Osteoblast (primary cell): Measurements from ENCODE around the gene SUPT6H. TPM values are rescaled to one million over a fixed set of nuclear protein-coding genes. Genes with fewer than 3 reads are reported as not detected.
A peak's percentile ranks its signal among the peaks of the same experiment; 100 is the strongest.

Experiments used
- DNase-seq: peaks from one replicate; pipeline ENCODE4 v3.0.0; 2011; ENCODE audit warnings: low spot score, mixed read lengths; ENCODE audit not compliant: insufficient read length; ENCODE audit errors: missing footprints
- H2AFZ ChIP-seq: 2 replicates; pipeline ENCODE4 v1.6.0; 2011; ENCODE audit warnings: mild to moderate bottlenecking, low read length
- H3K27ac ChIP-seq: 2 replicates; pipeline ENCODE4 v1.5.1; 2011; ENCODE audit warnings: mild to moderate bottlenecking, low read depth, low read length, moderate library complexity
- H3K27me3 ChIP-seq: 2 replicates; pipeline ENCODE4 v1.6.0; 2012; ENCODE audit warnings: mild to moderate bottlenecking, control low read depth, inconsistent platforms, low read length, moderate library complexity; ENCODE audit not compliant: insufficient read depth
- H3K36me3 ChIP-seq: 2 replicates; pipeline ENCODE4 v1.5.1; 2011; ENCODE audit warnings: mild to moderate bottlenecking, low read length, control low read depth, moderate library complexity; ENCODE audit not compliant: insufficient read depth
- H3K4me1 ChIP-seq: 2 replicates; pipeline ENCODE4 v1.5.1; 2011; ENCODE audit warnings: mild to moderate bottlenecking, low read length, control low read depth, moderate library complexity; ENCODE audit not compliant: insufficient read depth
- H3K4me2 ChIP-seq: 2 replicates; pipeline ENCODE4 v1.6.0; 2011; ENCODE audit warnings: mild to moderate bottlenecking, low read length; ENCODE audit not compliant: insufficient read depth
- H3K4me3 ChIP-seq: fragments of 200-600 bp; sonication (generic); 3 replicates; pipeline ENCODE4 v1.5.1; 2012; ENCODE audit warnings: mild to moderate bottlenecking, low read length, inconsistent platforms; ENCODE audit not compliant: insufficient read depth
- H3K79me2 ChIP-seq: 2 replicates; pipeline ENCODE4 v1.6.0; 2012; ENCODE audit warnings: mild to moderate bottlenecking, low read length, control low read depth, inconsistent platforms; ENCODE audit not compliant: insufficient read depth
- H3K9me3 ChIP-seq: 2 replicates; pipeline ENCODE4 v1.5.1; 2011; ENCODE audit warnings: low read depth, low read length, control low read depth
- H4K20me1 ChIP-seq: 2 replicates; pipeline ENCODE4 v1.6.0; 2012; ENCODE audit warnings: mild to moderate bottlenecking, low read length, control low read depth; ENCODE audit not compliant: insufficient read depth
- total RNA-seq: library from RNA; depleted of rRNA; stranded (reverse); fragments of >200 nt; gene quantifications from 2 replicates; pipeline ENCODE4 v1.2.3, GENCODE V29; 2012
- TF ChIP-seq, protein P1 (sequence below): IDR thresholded peaks from 2 replicates; pipeline ENCODE4 v1.5.1; 2011; ENCODE audit warnings: mild to moderate bottlenecking, low read depth, low read length, moderate library complexity; ENCODE audit errors: extremely low read depth

Gene SUPT6H
- total RNA-seq, 1 donor = 47.4 TPM

DNA sequence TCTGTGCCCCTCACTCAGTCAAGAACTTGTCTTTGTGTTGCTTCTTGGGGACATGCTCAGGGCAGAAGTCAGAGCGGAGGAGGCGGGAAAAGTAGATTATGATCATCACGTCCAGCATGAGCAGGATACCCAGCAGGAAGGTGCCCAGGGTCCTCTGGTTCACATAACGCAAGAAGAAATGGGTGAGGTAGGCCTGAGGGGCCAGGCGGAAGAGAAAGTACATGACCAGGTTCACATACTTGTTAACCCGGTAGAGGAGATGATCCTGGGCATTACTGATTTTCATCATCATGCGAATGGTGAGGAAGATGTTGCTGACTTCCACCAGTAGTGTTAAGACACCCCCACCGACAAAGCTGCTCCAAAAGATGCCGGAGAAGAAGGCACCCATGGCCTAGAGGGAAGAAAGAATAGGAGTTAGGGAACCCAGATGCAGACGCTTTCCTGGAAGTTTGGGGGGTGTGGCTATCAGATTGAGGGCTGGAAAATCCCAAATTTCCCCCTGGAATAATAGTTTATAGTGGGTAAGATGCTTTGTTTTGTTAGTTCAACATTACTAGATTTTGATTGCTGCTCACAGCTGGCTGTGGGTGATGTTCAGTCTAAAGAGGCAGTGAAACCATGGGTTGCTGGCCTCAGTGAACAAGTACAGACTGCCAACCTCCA is 62.6 kb downstream of the SUPT6H start:
- TF ChIP-seq, protein P1, sequence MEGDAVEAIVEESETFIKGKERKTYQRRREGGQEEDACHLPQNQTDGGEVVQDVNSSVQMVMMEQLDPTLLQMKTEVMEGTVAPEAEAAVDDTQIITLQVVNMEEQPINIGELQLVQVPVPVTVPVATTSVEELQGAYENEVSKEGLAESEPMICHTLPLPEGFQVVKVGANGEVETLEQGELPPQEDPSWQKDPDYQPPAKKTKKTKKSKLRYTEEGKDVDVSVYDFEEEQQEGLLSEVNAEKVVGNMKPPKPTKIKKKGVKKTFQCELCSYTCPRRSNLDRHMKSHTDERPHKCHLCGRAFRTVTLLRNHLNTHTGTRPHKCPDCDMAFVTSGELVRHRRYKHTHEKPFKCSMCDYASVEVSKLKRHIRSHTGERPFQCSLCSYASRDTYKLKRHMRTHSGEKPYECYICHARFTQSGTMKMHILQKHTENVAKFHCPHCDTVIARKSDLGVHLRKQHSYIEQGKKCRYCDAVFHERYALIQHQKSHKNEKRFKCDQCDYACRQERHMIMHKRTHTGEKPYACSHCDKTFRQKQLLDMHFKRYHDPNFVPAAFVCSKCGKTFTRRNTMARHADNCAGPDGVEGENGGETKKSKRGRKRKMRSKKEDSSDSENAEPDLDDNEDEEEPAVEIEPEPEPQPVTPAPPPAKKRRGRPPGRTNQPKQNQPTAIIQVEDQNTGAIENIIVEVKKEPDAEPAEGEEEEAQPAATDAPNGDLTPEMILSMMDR = no peak
- no peak overlapping the region for H2AFZ ChIP-seq
- peaks cover 40% of the 10 kb centered on the region for H4K20me1 ChIP-seq
- peak overlapping the region; percentile 60 for H3K4me2 ChIP-seq
- peaks cover 35% of the 10 kb centered on the region for H3K79me2 ChIP-seq
- H3K27ac ChIP-seq = peak overlapping the region; percentile 14
- H3K27me3 ChIP-seq = no peaks in the 10 kb centered on the region
- H3K9me3 ChIP-seq = no peaks in the 10 kb centered on the region
- peak; percentile 18 for DNase-seq
- peaks cover 44% of the 10 kb centered on the region for H3K4me1 ChIP-seq
- H3K4me3 ChIP-seq = peak overlapping the region; percentile 78
- H3K36me3 ChIP-seq = peaks cover 44% of the 10 kb centered on the region

DNA sequence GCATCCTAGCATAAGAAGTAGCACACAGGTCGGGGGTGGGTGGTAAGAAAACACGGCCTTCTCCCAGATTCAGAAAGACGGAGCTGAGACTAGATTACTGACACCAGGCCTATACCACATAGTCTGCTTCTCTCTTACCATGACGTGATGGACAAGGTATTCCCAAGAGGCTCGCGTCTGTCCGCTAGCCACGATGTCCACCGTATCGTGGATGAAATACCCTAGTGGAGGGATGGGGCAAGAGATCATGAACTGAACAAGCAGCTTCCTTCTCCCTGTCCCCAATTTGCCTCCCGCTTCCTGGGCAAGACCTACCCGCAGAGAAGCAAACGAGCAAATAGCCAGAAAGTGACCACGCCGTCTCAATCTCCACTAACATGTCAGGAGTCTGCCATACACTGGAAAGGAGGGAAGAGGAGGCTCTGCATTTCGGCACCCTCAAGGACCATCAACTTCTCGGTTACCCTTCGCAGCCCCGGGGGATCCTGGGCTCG is 63.2 kb downstream of the SUPT6H start:
- H2AFZ ChIP-seq = no peak overlapping the region
- H3K4me2 ChIP-seq = peak overlapping the region; percentile 60
- TF ChIP-seq, protein P1 = peak; percentile 21
- peaks cover 31% of the 10 kb centered on the region for H3K79me2 ChIP-seq
- H3K4me3 ChIP-seq = peak overlapping the region; percentile 78
- peaks cover 44% of the 10 kb centered on the region for H3K36me3 ChIP-seq
- peaks cover 44% of the 10 kb centered on the region for H3K4me1 ChIP-seq
- DNase-seq = peak; percentile 92
- H4K20me1 ChIP-seq = peaks cover 39% of the 10 kb centered on the region
- no peaks in the 10 kb centered on the region for H3K27me3 ChIP-seq
- peak overlapping the region; percentile 14 for H3K27ac ChIP-seq
- no peaks in the 10 kb centered on the region for H3K9me3 ChIP-seq

DNA sequence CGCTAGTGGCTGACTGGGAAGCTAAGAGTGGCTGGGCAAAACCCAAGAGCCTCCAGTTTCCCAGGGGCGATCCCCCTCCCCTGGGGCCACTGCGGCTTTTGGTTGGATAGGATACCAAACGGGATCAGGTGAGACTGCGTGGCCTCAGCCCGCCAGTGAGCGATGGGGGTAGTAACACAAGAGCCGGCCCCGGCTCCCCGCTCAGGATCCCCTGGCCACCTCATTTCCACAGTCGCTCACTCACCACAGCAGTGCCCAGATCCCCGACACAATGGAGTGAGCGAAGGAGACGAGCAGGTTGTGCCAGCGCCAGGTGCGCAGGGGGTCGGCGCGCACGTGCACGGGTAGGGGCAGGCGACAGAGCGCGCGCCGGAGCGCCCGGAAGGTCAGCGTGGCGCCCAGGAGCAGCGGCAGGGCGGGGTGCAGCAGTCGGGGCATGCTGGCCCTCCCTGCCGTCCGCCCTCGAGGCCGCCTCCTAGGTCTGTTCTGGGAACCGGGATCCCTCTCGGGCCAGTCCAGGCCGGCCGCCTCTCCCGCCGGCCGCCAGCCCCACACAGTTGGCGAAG is 63.7 kb downstream of the SUPT6H start:
- H3K9me3 ChIP-seq = no peaks in the 10 kb centered on the region
- H3K27ac ChIP-seq = peak overlapping the region; percentile 14
- H2AFZ ChIP-seq = no peak overlapping the region
- peak overlapping the region; percentile 60 for H3K4me2 ChIP-seq
- peaks cover 43% of the 10 kb centered on the region for H3K4me1 ChIP-seq
- no peaks in the 10 kb centered on the region for H3K27me3 ChIP-seq
- peaks cover 25% of the 10 kb centered on the region for H3K79me2 ChIP-seq
- peak overlapping the region; percentile 78 for H3K4me3 ChIP-seq
- H3K36me3 ChIP-seq = peaks cover 43% of the 10 kb centered on the region
- DNase-seq = peak; percentile 97
- H4K20me1 ChIP-seq = peaks cover 35% of the 10 kb centered on the region
- TF ChIP-seq, protein P1 = no peak

GRCh38 chr17:28726226-28726626 is 64.2 kb downstream of the SUPT6H start, which contains the start of gene TLCD1:
Gene TLCD1, minus strand, starts transcription at chr17:28726233. Its CDS starts 136 bp downstream, at chr17:28726097.
- Histone ChIP-seq H3K4me3 (peak within 1 kb of the TSS; percentile 79), H3K9me3 (no peaks in the 10 kb centered on the region), H2AFZ (peak within 1 kb of the TSS; percentile 89), H3K79me2 (peaks cover 21% of the 10 kb centered on the region), H3K27ac (peak within 1 kb of the TSS; percentile 51), H4K20me1 (peaks cover 31% of the 10 kb centered on the region), H3K4me2 (peak within 1 kb of the TSS; percentile 100), H3K27me3 (no peaks in the 10 kb centered on the region), H3K4me1 (peaks cover 39% of the 10 kb centered on the region), H3K36me3 (peaks cover 38% of the 10 kb centered on the region)
- TF ChIP-seq, protein P1 = no peak
- no peak for DNase-seq
